Transverse colon (tissue), 4 donors: ENCODE results near the gene NOTUM.

Experiments used
- EP300 ChIP-seq: sonication (generic); formaldehyde crosslinking; IDR thresholded peaks from one replicate; pipeline ENCODE4 v1.6.1; 2017; ENCODE audit warnings: antibody characterized with exemption, low read depth
- POLR2A ChIP-seq: fragments of 450-650 bp; IDR thresholded peaks from one replicate; pipeline ENCODE4 v1.6.1; 2016; ENCODE audit warnings: antibody characterized with exemption, mild to moderate bottlenecking, moderate library complexity
- POLR2AphosphoS5 ChIP-seq, 3 donors: sonication (generic); formaldehyde crosslinking; IDR thresholded peaks; one replicate each; pipeline ENCODE4 v1.6.1; 2016; ENCODE audit warnings: antibody characterized with exemption in 3 of 3
- TF ChIP-seq, protein P1 (sequence below), 5 experiments: fragments of 200-600 bp in 3 of 5; fragments of 450-650 bp in 2 of 5; sonication (generic) in 3 of 5; IDR thresholded peaks; 1 replicate in 2 of 5; 2 replicates in 3 of 5; pipeline ENCODE4 v1.5.1; 2016 to 2017; ENCODE audit warnings: antibody characterized with exemption in 5 of 5, inconsistent platforms in 3 of 5, mild to moderate bottlenecking in 2 of 5, moderate library complexity in 1 of 5

DNA sequence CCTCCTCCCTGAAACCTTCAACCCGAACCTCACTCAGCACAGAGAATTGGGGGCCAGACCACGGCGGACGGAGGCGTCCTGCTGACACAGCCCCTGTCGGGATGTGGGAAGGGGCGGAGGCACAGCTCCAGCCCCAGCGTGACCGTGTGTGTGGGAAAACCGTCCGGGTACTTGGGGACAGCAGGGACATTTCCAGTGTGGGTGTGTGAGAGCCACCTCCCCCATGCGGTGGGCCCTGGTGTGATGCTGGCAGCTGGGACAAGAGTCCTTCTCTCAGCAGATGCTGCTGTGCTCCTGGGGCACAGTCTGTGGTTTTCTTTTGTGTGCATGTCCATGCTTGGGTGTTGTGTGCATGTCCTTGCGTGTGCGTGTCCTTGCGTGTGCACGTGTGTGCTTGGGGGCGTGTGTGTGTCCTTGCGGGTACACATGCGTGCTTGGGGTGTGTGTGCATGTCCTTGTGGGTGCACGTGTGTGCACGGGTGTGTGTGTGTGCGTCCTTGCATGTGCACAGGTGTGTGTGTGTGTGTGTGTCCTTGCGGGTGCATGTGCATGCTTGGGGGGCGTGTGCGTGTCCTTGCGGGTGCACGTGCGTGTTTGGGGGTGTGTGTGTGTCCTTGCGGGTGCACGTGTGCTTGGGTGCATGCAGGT, 44.8 kb upstream of the NOTUM start:
- TF ChIP-seq, protein P1, sequence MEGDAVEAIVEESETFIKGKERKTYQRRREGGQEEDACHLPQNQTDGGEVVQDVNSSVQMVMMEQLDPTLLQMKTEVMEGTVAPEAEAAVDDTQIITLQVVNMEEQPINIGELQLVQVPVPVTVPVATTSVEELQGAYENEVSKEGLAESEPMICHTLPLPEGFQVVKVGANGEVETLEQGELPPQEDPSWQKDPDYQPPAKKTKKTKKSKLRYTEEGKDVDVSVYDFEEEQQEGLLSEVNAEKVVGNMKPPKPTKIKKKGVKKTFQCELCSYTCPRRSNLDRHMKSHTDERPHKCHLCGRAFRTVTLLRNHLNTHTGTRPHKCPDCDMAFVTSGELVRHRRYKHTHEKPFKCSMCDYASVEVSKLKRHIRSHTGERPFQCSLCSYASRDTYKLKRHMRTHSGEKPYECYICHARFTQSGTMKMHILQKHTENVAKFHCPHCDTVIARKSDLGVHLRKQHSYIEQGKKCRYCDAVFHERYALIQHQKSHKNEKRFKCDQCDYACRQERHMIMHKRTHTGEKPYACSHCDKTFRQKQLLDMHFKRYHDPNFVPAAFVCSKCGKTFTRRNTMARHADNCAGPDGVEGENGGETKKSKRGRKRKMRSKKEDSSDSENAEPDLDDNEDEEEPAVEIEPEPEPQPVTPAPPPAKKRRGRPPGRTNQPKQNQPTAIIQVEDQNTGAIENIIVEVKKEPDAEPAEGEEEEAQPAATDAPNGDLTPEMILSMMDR (IDR thresholded peaks at IDR 0.05), result no peak
- no peak for TF ChIP-seq POLR2AphosphoS5 (IDR thresholded peaks at IDR 0.05)
- no peak for TF ChIP-seq POLR2A
- TF ChIP-seq EP300, result no peak
